Endometrial microvascular endothelial cells (primary cell): ENCODE results near the gene FRMPD2. TPM values are rescaled to one million over a fixed set of nuclear protein-coding genes. Genes with fewer than 3 reads are reported as not detected.
"Not testable (repeated sequence)": the region's sequence is repeated elsewhere in the genome, so short reads cannot be mapped to it uniquely, and the experiment has no call there.

Experiments used
- in situ Hi-C: cut with HindIII; loops from 2 replicates; pipeline ENCODE4 v1.10.0; 2017; ENCODE audit warnings: low sequenced_read_pairs, low pct_unique_long_range_greater_than_20kb; ENCODE audit errors: inconsistent ontology term
- total RNA-seq: library from RNA; depleted of rRNA; stranded (reverse); fragments of >200 nt; gene quantifications from one replicate; pipeline ENCODE4 v1.2.3, GENCODE V29; 2015; ENCODE audit errors: inconsistent ontology term

The FRMPD2 gene
- total RNA-seq, 1 donor from 2014 or later: not detected

GRCh38 chr10:48214716-48215485 is 59.6 kb downstream of the FRMPD2 start:
- in situ Hi-C loops: no loop called here

- in situ Hi-C loops: no loop called here
Observed at GRCh38 chr10:48213047-48213446, 61.4 kb downstream of the FRMPD2 start.

GRCh38 chr10:48211777-48212176 is 62.7 kb downstream of the FRMPD2 start:
- in situ Hi-C loops: no loop called here

GRCh38 chr10:48210966-48211365 is 63.5 kb downstream of the FRMPD2 start:
- in situ Hi-C loops: no loop called here

GRCh38 chr10:48210391-48210790 is 64.1 kb downstream of the FRMPD2 start:
- in situ Hi-C loops: no loop called here

GRCh38 chr10:48209241-48209640 is 65.3 kb downstream of the FRMPD2 start:
- in situ Hi-C loops: no loop called here

DNA sequence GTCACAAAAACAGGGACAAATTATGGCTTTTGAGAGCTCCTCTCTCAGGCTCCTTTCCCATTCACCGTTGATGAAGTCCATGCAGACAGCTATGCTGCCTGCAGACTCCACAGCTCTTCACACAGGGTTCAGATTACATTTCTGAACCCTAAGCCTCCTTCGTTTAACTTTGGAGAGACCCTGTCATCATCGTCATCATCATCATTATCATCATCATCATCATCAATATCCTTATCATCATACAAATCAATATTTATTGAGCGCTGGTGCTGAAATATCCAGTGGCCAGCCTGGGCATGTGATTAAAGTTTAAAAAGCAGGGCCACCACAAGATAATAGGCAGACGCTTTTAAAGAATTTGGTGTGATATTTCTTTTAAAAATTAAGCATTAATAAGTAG is 66.6 kb downstream of the FRMPD2 start:
- in situ Hi-C loops: no loop called here

DNA sequence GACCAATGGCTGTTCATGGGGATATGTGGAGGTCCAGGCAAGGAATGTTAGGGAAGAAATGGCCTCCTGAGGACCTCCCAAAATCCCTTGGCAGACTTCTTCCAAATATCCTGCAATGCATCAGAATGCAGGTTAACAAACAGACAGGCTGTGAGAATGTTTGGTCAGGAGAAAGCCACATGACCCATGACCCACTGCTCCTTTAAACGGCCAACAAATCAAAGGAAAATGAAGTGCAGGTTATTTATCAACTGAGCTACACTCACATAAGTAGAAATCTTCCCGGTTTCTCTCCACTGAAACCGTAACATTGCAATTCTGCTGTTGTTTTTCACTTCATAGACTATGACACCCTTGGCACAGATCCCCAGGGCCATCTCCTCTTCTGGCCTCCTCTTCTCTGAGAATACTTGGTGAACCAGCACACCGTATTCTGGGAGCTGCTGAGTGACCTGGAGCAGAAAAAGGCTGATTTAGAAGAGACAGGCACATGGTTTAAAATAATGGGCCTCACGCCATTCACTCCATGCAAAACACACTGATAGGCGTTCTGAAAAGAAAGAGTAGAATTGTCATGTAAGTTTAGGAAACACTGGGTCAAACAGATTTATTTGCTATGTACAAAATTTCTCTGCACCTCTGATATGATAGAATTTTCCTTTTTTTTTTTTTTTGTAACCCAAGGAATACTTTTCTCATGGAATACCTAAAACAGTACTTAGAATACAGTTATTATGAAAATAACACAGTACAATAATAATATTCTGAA is 67.8 kb downstream of the FRMPD2 start:
- in situ Hi-C loops: no loop called here

GRCh38 chr10:48205918-48206317 is 68.6 kb downstream of the FRMPD2 start:
- in situ Hi-C loops: no loop called here

- in situ Hi-C loops: no loop called here
Observed at GRCh38 chr10:48199580-48200377, 74.7 kb downstream of the FRMPD2 start.

DNA sequence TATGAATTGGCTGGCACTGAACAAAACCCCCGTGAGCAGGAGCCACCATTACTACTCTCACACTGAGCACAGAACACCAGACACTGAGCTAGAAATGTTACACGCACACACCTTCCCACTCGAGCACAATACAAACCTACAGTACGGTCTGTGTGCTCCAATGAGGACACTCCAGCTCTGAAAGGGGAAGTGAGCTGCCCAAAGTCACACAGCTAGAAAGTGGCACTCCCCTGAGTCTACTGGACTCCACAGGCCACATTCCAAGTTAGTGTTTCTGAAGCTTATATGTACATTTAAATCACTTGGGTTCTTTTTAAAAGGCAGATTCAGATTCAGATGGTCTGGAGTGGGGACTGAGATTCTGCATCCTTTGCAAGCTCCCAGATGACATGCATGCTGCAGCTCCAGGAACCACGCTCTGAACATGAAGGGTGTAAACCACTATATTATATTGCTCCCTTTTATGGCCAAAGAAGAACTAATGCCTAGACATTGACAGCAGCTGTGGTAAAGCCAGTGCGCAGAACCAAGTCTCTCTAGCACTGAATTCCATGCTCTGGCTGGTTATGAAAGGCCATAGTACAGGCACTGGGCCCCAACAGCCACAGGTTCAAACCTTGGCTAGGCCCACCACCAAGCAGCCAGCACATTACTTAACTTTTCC is 77.1 kb downstream of the FRMPD2 start:
- in situ Hi-C loops: no loop called here

DNA sequence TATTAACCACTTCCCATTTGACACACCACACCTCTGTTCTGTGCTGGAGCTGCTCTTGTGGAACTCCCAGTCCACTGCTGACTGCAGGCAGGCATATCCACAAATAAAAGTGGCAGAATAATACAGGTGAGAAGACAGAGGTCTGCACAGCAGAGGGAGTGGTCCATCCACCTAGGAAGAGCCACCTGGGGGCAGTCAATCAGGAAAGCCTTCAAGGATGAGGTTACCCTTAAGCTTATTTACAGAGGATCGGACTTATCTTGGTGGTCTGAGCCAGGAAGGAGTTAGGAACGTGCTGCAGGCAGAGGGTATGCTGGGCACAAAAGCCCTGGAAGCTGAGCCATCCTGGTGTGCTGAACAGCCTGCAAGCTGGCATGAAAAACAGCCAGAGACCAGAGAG is 78.7 kb downstream of the FRMPD2 start:
- in situ Hi-C loops: no loop called here

DNA sequence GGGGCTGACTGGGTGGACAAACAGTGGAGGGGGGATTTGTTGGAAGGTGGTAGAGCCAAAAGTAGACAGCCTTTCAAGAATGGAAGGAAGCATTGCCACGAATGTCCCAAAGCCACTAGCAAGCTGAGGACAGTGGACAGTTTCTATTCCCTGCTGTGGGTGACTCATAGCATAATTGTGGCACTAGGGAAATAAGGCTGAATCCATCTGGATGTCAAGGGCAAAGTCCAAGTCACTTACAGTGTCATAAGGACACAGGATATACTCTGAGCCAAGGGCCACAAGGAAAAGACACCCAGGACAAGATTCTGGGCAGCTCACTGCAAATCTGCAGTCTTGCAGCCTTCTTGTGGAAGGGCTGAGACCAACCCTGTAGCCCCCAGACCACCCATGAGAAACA is 79.7 kb downstream of the FRMPD2 start:
- in situ Hi-C loops: no loop called here

GRCh38 chr10:48193556-48193955 is 80.9 kb downstream of the FRMPD2 start:
- in situ Hi-C loops: no loop called here

GRCh38 chr10:48192881-48193450 is 81.5 kb downstream of the FRMPD2 start:
- in situ Hi-C loops: no loop called here

GRCh38 chr10:48187713-48188485 is 86.6 kb downstream of the FRMPD2 start:
- in situ Hi-C loops: no loop called here

DNA sequence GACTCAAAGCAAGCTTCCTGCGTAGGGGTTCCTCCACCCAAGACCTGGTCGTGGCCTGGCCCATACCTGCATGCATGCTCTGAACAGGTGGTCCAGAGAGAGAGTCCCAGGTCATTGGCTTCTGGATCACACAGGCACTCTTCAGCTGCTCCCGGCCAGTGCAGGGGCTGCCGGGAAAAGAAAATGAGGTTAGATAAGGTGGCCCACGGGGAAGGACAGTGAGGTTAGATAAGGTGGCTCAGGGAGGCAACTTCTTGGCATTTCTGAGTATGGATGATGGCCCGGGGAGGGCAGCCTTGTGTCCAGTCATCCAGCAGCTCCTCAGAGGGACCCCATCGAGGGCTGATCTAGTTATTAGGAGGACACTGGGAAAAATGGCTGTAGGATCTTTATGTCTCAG is 87.4 kb downstream of the FRMPD2 start:
- in situ Hi-C loops: no loop called here

- in situ Hi-C loops: not testable (repeated sequence)
Observed at GRCh38 chr10:48186264-48186804, 88.2 kb downstream of the FRMPD2 start.
